A549 (cell line): Measurements from ENCODE around the gene SPIRE1. TPM values are rescaled to one million over a fixed set of nuclear protein-coding genes. Genes with fewer than 3 reads are reported as not detected.

ENCODE experiments used
- ATAC-seq, 2 experiments: fragments of 200-7000 bp in 1 of 2; fragments of >200 bp in 1 of 2; cut with Nextera tagmentation in 1 of 2; cut with Tn5 transposase in 1 of 2; 3 replicates each; pipeline versions ENCODE4 v1.8.0 to v1.9.1; 2018 to 2020; ENCODE audit warnings: mild to moderate bottlenecking in 1 of 2, moderate library complexity in 1 of 2
- CTCF ChIA-PET: fragments of 300-600 bp; sonication (Branson Sonifier 250); formaldehyde crosslinking; extraction: SDS; loops from one replicate; lab custom pipeline; 2021; ENCODE audit warnings: antibody characterized with exemption, inconsistent platforms; lab: Yijun Ruan, JAX
- POLR2A ChIA-PET: fragments of 350-600 bp; formaldehyde crosslinking; extraction: SDS; loops from one replicate; lab custom pipeline; 2021; ENCODE audit warnings: antibody characterized with exemption, inconsistent platforms; lab: Yijun Ruan, JAX
- DNase-seq, 2 experiments: peaks; one replicate each; pipeline versions ENCODE4 v3.0.0 to v3.0.0-alpha.2; 2011 to 2016; ENCODE audit warnings: low read depth in 1 of 2, low spot score in 1 of 2
- FAIRE-seq: peaks from 2 replicates; lab custom pipeline; 2011; peaks lifted over from hg19 to GRCh38; lab: Jason Lieb, UNC
- H3K27ac ChIP-seq, 2 experiments: fragments of >200 bp; sonication (Bioruptor Twin); formaldehyde crosslinking; 3 replicates each; pipeline ENCODE4 v1.5.1; 2016 to 2017
- H3K4me1 ChIP-seq: fragments of >200 bp; sonication (Bioruptor Twin); formaldehyde crosslinking; 3 replicates; pipeline ENCODE4 v1.6.1; 2016
- H3K4me2 ChIP-seq: fragments of >200 bp; sonication (Bioruptor Twin); formaldehyde crosslinking; 3 replicates; pipeline ENCODE4 v1.6.1; 2016
- H3K4me3 ChIP-seq: fragments of >200 bp; sonication (Bioruptor Twin); formaldehyde crosslinking; 3 replicates; pipeline ENCODE4 v1.5.1; 2016
- H3K9me3 ChIP-seq: fragments of >200 bp; sonication (Bioruptor Twin); formaldehyde crosslinking; 3 replicates; pipeline ENCODE4 v1.6.1; 2016
- CBX2 ChIP-seq: fragments of 200-600 bp; sonication (generic); IDR thresholded peaks from 2 replicates; pipeline ENCODE4 v1.6.1; 2016; ENCODE audit warnings: low read depth, mild to moderate bottlenecking, borderline replicate concordance
- CHD2 ChIP-seq: fragments of 150-350 bp; IDR thresholded peaks from 2 replicates; pipeline ENCODE4 v1.6.1; 2014; ENCODE audit warnings: low read length; ENCODE audit not compliant: partially characterized antibody
- FOSL2 ChIP-seq, 2 experiments: fragments of 450-650 bp in 1 of 2; fragments of >200 bp in 1 of 2; sonication (Bioruptor Twin) in 1 of 2; formaldehyde crosslinking; IDR thresholded peaks; 2 replicates each; pipeline versions ENCODE4 v1.5.0 to v1.6.1; 2016 to 2020; ENCODE audit warnings: mild to moderate bottlenecking in 1 of 2, moderate library complexity in 1 of 2
- HDAC2 ChIP-seq: fragments of 200-600 bp; sonication (generic); IDR thresholded peaks from 2 replicates; pipeline ENCODE4 v1.6.1; 2016
- HEYL ChIP-seq: fragments of 250-450 bp; sonication (Bioruptor Pico); IDR thresholded peaks from 2 replicates; pipeline ENCODE4 v1.8.0; 2021; ENCODE audit warnings: mild to moderate bottlenecking, moderate library complexity
- HOXB5 ChIP-seq: fragments of 250-450 bp; sonication (Bioruptor Pico); IDR thresholded peaks from 2 replicates; pipeline ENCODE4 v1.5.0; 2020; ENCODE audit warnings: mild to moderate bottlenecking, moderate library complexity
- JUN ChIP-seq, 2 experiments: fragments of >200 bp; sonication (Bioruptor Twin); formaldehyde crosslinking; IDR thresholded peaks; 2 replicates in 1 of 2; 3 replicates in 1 of 2; pipeline ENCODE4 v1.6.1; 2016 to 2017
- KDM1A ChIP-seq: fragments of 200-600 bp; sonication (generic); IDR thresholded peaks from 2 replicates; pipeline ENCODE4 v1.6.1; 2016; ENCODE audit warnings: low read depth, mild to moderate bottlenecking
- KDM5A ChIP-seq: fragments of 200-600 bp; sonication (generic); IDR thresholded peaks from 2 replicates; pipeline ENCODE4 v1.6.1; 2016; ENCODE audit warnings: antibody characterized with exemption, mild to moderate bottlenecking
- MYC ChIP-seq: IDR thresholded peaks from 2 replicates; pipeline ENCODE4 v1.6.1; 2012; ENCODE audit warnings: mild to moderate bottlenecking, inconsistent platforms, low read length, improper control_type of control experiment, borderline replicate concordance
- POLR2A ChIP-seq: IDR thresholded peaks from 2 replicates; pipeline ENCODE4 v1.6.1; 2012; ENCODE audit warnings: mild to moderate bottlenecking, low read length
- RAD21 ChIP-seq, 2 experiments: fragments of >200 bp in 1 of 2; sonication (Bioruptor Twin) in 1 of 2; formaldehyde crosslinking in 1 of 2; IDR thresholded peaks in 1 of 2; conservative IDR thresholded peaks in 1 of 2; 2 replicates in 1 of 2; 3 replicates in 1 of 2; pipeline ENCODE4 v1.6.1; 2012 to 2018; ENCODE audit warnings: inconsistent platforms in 1 of 2
- RNF2 ChIP-seq: fragments of 200-600 bp; sonication (generic); IDR thresholded peaks from 2 replicates; pipeline ENCODE4 v1.6.1; 2016; ENCODE audit warnings: low read depth, mild to moderate bottlenecking, antibody characterized with exemption, moderate library complexity, borderline replicate concordance
- SMC3 ChIP-seq: fragments of >200 bp; sonication (Bioruptor Twin); formaldehyde crosslinking; IDR thresholded peaks from 3 replicates; pipeline ENCODE4 v1.6.1; 2018; ENCODE audit warnings: inconsistent platforms
- ZFP36 ChIP-seq: fragments of 450-650 bp; IDR thresholded peaks from 2 replicates; pipeline ENCODE4 v1.6.1; 2014; ENCODE audit warnings: borderline replicate concordance; ENCODE audit not compliant: partially characterized antibody
- ZNF302 ChIP-seq: fragments of 250-450 bp; sonication (Bioruptor Pico); IDR thresholded peaks from 2 replicates; pipeline ENCODE4 v1.9.0; 2021; ENCODE audit warnings: inconsistent platforms, mild to moderate bottlenecking, moderate library complexity
- WGBS: methylation state at CpG from one replicate; pipeline ENCODE4 v1.1.6; 2017; ENCODE audit errors: missing lambda C conversion rate; 5-methylcytosine and 5-hydroxymethylcytosine counted together
- polyA plus RNA-seq, 4 experiments: library from polyadenylated mRNA; depleted of rRNA in 3 of 4; stranded (reverse); fragments of >200 nt; fragmentation: RNase III in 1 of 4; extraction: RNeasy Plus Mini Kit Qiagen cat#74134 plus additional on column Dnase treatment in 1 of 4; gene quantifications; 2 replicates in 3 of 4; 3 replicates in 1 of 4; pipeline ENCODE4 v1.2.3, GENCODE V29; 2011 to 2017
- TF ChIP-seq, protein P1 (sequence below): fragments of >200 bp; sonication (Bioruptor Twin); formaldehyde crosslinking; IDR thresholded peaks from 2 replicates; pipeline ENCODE4 v1.6.1; 2016
- TF ChIP-seq, protein P2 (sequence below): fragments of 200-600 bp; sonication (generic); IDR thresholded peaks from 2 replicates; pipeline ENCODE4 v1.6.1; 2016; ENCODE audit warnings: antibody characterized with exemption, mild to moderate bottlenecking, moderate library complexity
- TF ChIP-seq, protein P3 (sequence below): fragments of >200 bp; sonication (Bioruptor Twin); formaldehyde crosslinking; IDR thresholded peaks from 3 replicates; pipeline ENCODE4 v1.5.1; 2016

The SPIRE1 gene
- polyA plus RNA-seq, 2 of the 4 experiments (the other 2 are of a cell fraction), result 8.3 to 29.4 TPM

DNA sequence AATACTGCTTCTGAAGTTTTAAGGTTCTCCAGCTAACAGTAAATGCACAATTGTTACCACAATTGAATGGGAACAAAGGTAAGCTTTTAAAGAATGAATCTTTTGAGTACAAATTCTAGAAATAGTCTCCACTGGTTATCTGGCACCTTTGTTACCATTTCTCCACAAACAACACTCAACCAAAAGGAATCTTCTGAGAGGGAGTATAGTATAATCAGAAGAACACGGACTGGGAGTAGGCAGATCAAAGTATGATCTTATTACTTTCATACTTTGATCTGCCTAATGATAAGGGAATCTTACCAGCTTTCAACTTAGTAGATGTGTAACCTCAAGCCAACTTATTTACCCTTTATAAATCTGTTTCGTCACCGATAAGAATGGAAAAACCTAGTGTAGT is 43.3 kb upstream of the SPIRE1 start:
- FAIRE-seq (no peak), DNase-seq (no peak), ATAC-seq (no peak)
- Histone ChIP-seq H3K4me1 (peaks cover 44% of the 10 kb centered on the region), H3K4me2 (peak overlapping the region; percentile 84), H3K27ac (peak overlapping the region in 1 of 2 experiments; percentile 98; a peak in 1 of 6 replicates), H3K4me3 (peak overlapping the region; percentile 64)
- POLR2A ChIA-PET, result no interaction called here
- 75% methylated on average over 3 of the region's 3 CpGs for WGBS
- no peak for TF ChIP-seq KDM5A
- TF ChIP-seq CHD2, result no peak
- TF ChIP-seq JUN (IDR thresholded peaks at IDR 0.05), result no peak
- no peak for TF ChIP-seq FOSL2 (IDR thresholded peaks at IDR 0.05)
- no peak for TF ChIP-seq FOSL2 (CRISPR knock-in tag; IDR thresholded peaks at IDR 0.05)
- TF ChIP-seq HOXB5, result no peak
- TF ChIP-seq ZNF302 (CRISPR knock-in tag), result no peak
- TF ChIP-seq RAD21 (conservative IDR thresholded peaks at IDR 0.05 in 1 of 2, IDR thresholded peaks at IDR 0.05 in 1 of 2), result no peak
- no peak for TF ChIP-seq MYC
- TF ChIP-seq CBX2, result no peak
- no peak for TF ChIP-seq RNF2
- TF ChIP-seq, protein P1, sequence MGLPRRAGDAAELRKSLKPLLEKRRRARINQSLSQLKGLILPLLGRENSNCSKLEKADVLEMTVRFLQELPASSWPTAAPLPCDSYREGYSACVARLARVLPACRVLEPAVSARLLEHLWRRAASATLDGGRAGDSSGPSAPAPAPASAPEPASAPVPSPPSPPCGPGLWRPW, result no peak
- TF ChIP-seq, protein P2, sequence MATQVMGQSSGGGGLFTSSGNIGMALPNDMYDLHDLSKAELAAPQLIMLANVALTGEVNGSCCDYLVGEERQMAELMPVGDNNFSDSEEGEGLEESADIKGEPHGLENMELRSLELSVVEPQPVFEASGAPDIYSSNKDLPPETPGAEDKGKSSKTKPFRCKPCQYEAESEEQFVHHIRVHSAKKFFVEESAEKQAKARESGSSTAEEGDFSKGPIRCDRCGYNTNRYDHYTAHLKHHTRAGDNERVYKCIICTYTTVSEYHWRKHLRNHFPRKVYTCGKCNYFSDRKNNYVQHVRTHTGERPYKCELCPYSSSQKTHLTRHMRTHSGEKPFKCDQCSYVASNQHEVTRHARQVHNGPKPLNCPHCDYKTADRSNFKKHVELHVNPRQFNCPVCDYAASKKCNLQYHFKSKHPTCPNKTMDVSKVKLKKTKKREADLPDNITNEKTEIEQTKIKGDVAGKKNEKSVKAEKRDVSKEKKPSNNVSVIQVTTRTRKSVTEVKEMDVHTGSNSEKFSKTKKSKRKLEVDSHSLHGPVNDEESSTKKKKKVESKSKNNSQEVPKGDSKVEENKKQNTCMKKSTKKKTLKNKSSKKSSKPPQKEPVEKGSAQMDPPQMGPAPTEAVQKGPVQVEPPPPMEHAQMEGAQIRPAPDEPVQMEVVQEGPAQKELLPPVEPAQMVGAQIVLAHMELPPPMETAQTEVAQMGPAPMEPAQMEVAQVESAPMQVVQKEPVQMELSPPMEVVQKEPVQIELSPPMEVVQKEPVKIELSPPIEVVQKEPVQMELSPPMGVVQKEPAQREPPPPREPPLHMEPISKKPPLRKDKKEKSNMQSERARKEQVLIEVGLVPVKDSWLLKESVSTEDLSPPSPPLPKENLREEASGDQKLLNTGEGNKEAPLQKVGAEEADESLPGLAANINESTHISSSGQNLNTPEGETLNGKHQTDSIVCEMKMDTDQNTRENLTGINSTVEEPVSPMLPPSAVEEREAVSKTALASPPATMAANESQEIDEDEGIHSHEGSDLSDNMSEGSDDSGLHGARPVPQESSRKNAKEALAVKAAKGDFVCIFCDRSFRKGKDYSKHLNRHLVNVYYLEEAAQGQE, result no peak
- no peak for TF ChIP-seq POLR2A
- TF ChIP-seq HEYL (CRISPR knock-in tag), result no peak
- no peak for TF ChIP-seq HDAC2
- TF ChIP-seq, protein P3, sequence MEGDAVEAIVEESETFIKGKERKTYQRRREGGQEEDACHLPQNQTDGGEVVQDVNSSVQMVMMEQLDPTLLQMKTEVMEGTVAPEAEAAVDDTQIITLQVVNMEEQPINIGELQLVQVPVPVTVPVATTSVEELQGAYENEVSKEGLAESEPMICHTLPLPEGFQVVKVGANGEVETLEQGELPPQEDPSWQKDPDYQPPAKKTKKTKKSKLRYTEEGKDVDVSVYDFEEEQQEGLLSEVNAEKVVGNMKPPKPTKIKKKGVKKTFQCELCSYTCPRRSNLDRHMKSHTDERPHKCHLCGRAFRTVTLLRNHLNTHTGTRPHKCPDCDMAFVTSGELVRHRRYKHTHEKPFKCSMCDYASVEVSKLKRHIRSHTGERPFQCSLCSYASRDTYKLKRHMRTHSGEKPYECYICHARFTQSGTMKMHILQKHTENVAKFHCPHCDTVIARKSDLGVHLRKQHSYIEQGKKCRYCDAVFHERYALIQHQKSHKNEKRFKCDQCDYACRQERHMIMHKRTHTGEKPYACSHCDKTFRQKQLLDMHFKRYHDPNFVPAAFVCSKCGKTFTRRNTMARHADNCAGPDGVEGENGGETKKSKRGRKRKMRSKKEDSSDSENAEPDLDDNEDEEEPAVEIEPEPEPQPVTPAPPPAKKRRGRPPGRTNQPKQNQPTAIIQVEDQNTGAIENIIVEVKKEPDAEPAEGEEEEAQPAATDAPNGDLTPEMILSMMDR, result no peak
- TF ChIP-seq, all 56 proteins: peak for 0
- CTCF ChIA-PET, result interaction anchor here (0.9 to 1.0 kb wide), 2 partner anchors 8 to 14 kb away, joined by 4 read pairs; no protein-coding TSS in a partner anchor
- H3K9me3 ChIP-seq, result no peaks in the 10 kb centered on the region

DNA sequence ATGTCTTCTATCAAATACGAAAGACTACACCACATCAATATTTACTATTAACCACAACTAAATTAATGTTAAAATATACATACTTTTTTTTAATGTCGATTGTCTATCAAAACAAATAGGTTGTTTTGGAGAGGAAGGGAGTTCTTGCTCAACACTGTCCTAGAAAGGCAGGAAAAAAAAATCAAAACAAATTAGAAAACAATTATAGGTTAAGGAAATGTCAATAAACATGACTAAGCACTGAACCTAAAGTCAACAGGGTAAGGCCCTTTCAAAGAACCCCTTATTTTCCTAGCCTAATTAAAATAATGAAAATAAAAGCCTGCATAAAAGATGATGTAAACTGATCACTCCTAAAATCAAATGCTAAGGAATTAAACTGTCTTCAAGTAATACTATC is 41.8 kb upstream of the SPIRE1 start:
- Histone ChIP-seq H3K9me3 (no peaks in the 10 kb centered on the region), H3K4me2 (peak overlapping the region; percentile 0; the same call in 1 of the 3 replicates), H3K4me1 (peaks cover 43% of the 10 kb centered on the region), H3K4me3 (no peak overlapping the region), H3K27ac (no peak overlapping the region)
- WGBS, result 41% methylated on average over 2 of the region's 2 CpGs
- TF ChIP-seq ZFP36 (no peak), SMC3 (no peak), KDM1A (no peak)
- POLR2A ChIA-PET, result no interaction called here
- ATAC-seq (no peak), DNase-seq (no peak), FAIRE-seq (no peak)
- CTCF ChIA-PET, result interaction anchor here (1.9 kb wide), 1 partner anchor 307 kb away, joined by 5 read pairs; no protein-coding TSS in a partner anchor
